Lower leg skin (tissue), 3 donors: ENCODE data around the gene CDC42.

Source experiments
- CTCF ChIP-seq, 3 donors: fragments of 450-650 bp; IDR thresholded peaks; one replicate each; pipeline ENCODE4 v1.5.1; 2016; ENCODE audit warnings: antibody characterized with exemption in 3 of 3, mild to moderate bottlenecking in 3 of 3, moderate library complexity in 2 of 3
- POLR2A ChIP-seq, 2 donors: fragments of 450-650 bp; IDR thresholded peaks; one replicate each; pipeline ENCODE4 v1.6.1; 2016 to 2017; ENCODE audit warnings: antibody characterized with exemption in 2 of 2, mild to moderate bottlenecking in 1 of 2, moderate library complexity in 1 of 2

GRCh38 chr1:22076346-22076745 lies 23.8 kb downstream of the CDC42 start:
- TF ChIP-seq CTCF (IDR thresholded peaks at IDR 0.05) (no peak), POLR2A (IDR thresholded peaks at IDR 0.05) (no peak)
